Liver (tissue), 9 donors: Measurements from ENCODE around the gene COMMD3. TPM values are rescaled to one million over a fixed set of nuclear protein-coding genes. Genes with fewer than 3 reads are reported as not detected.

ENCODE experiments used
- DNase-seq: peaks from one replicate; pipeline ENCODE4 v3.0.0-alpha.2; 2017; ENCODE audit warnings: low spot score
- H3K27ac ChIP-seq, 2 donors: one replicate each; pipeline ENCODE4 v1.7.0; 2013; ENCODE audit warnings: inconsistent platforms in 2 of 2, low read length in 2 of 2, control low read depth in 1 of 2, low read depth in 1 of 2, mild to moderate bottlenecking in 1 of 2
- H3K27me3 ChIP-seq, 4 donors: one replicate each; pipeline versions ENCODE4 v1.6.1 to v1.7.0; 2013; ENCODE audit warnings: low read length in 3 of 4, inconsistent platforms in 1 of 4, mild to moderate bottlenecking in 1 of 4, moderate library complexity in 1 of 4; ENCODE audit not compliant: control insufficient read depth in 4 of 4, insufficient read depth in 4 of 4
- H3K36me3 ChIP-seq, 4 donors: one replicate each; pipeline versions ENCODE4 v1.6.1 to v1.7.0; 2013; ENCODE audit warnings: low read length in 3 of 4, mild to moderate bottlenecking in 3 of 4, low read depth in 1 of 4, moderate library complexity in 1 of 4; ENCODE audit not compliant: control insufficient read depth in 4 of 4, insufficient read depth in 3 of 4
- H3K4me1 ChIP-seq, 4 donors: one replicate each; pipeline versions ENCODE4 v1.6.1 to v1.7.0; 2013; ENCODE audit warnings: low read length in 3 of 4, mild to moderate bottlenecking in 3 of 4, moderate library complexity in 1 of 4; ENCODE audit not compliant: control insufficient read depth in 4 of 4, insufficient read depth in 4 of 4
- H3K4me3 ChIP-seq, 3 donors: one replicate each; pipeline versions ENCODE4 v1.6.1 to v1.7.0; 2013; ENCODE audit warnings: low read length in 3 of 3, control low read depth in 1 of 3, low read depth in 1 of 3, mild to moderate bottlenecking in 1 of 3
- H3K9ac ChIP-seq, 2 donors: one replicate each; pipeline ENCODE4 v1.7.0; 2013; ENCODE audit warnings: low read length in 2 of 2, mild to moderate bottlenecking in 2 of 2, moderate library complexity in 2 of 2, control low read depth in 1 of 2, low read depth in 1 of 2
- H3K9me3 ChIP-seq, 4 donors: one replicate each; pipeline versions ENCODE4 v1.6.1 to v1.7.0; 2013; ENCODE audit warnings: low read length in 3 of 4; ENCODE audit not compliant: control insufficient read depth in 4 of 4
- ATF3 ChIP-seq: IDR thresholded peaks from 2 replicates; pipeline ENCODE4 v1.6.1; 2016; ENCODE audit warnings: antibody characterized with exemption
- CTCF ChIP-seq: fragments of 150-350 bp; IDR thresholded peaks from 2 replicates; pipeline ENCODE4 v1.5.1; 2017; ENCODE audit warnings: improper control_type of control experiment, low read depth, low read length; ENCODE audit not compliant: missing input control
- EGR1 ChIP-seq, 2 donors: IDR thresholded peaks; 2 replicates each; pipeline ENCODE4 v1.6.1; 2016 to 2018; ENCODE audit warnings: antibody characterized with exemption in 2 of 2, low read depth in 2 of 2
- FOXA1 ChIP-seq: IDR thresholded peaks from 2 replicates; pipeline ENCODE4 v1.6.1; 2016; ENCODE audit warnings: antibody characterized with exemption
- FOXA2 ChIP-seq: IDR thresholded peaks from 2 replicates; pipeline ENCODE4 v1.6.1; 2016; ENCODE audit warnings: antibody characterized with exemption
- GABPA ChIP-seq, 2 donors: IDR thresholded peaks in 1 of 2; conservative IDR thresholded peaks in 1 of 2; 2 replicates each; pipeline ENCODE4 v1.6.1; 2016; ENCODE audit warnings: antibody characterized with exemption in 2 of 2, mild to moderate bottlenecking in 1 of 2, moderate library complexity in 1 of 2
- HNF4A ChIP-seq, 2 donors: conservative IDR thresholded peaks; 2 replicates each; pipeline ENCODE4 v1.6.1; 2016; ENCODE audit warnings: antibody characterized with exemption in 2 of 2, mild to moderate bottlenecking in 2 of 2
- NR2F2 ChIP-seq: IDR thresholded peaks from 2 replicates; pipeline ENCODE4 v1.6.1; 2016; ENCODE audit warnings: antibody characterized with exemption
- RAD21 ChIP-seq, 2 donors: IDR thresholded peaks; 2 replicates each; pipeline ENCODE4 v1.6.1; 2016; ENCODE audit warnings: antibody characterized with exemption in 2 of 2, mild to moderate bottlenecking in 2 of 2
- REST ChIP-seq: IDR thresholded peaks from 2 replicates; pipeline ENCODE4 v1.6.1; 2016; ENCODE audit warnings: antibody characterized with exemption, mild to moderate bottlenecking
- RXRA ChIP-seq, 2 donors: IDR thresholded peaks; 2 replicates each; pipeline ENCODE4 v1.6.1; 2017 to 2018; ENCODE audit warnings: antibody characterized with exemption in 2 of 2, mild to moderate bottlenecking in 1 of 2
- SP1 ChIP-seq: IDR thresholded peaks from 2 replicates; pipeline ENCODE4 v1.6.1; 2018; ENCODE audit warnings: antibody characterized with exemption, mild to moderate bottlenecking
- TAF1 ChIP-seq: conservative IDR thresholded peaks from 2 replicates; pipeline ENCODE4 v1.6.1; 2016; ENCODE audit warnings: antibody characterized with exemption, mild to moderate bottlenecking
- YY1 ChIP-seq: IDR thresholded peaks from 2 replicates; pipeline ENCODE4 v1.6.1; 2016; ENCODE audit warnings: antibody characterized with exemption, mild to moderate bottlenecking
- ZBTB33 ChIP-seq: IDR thresholded peaks from 2 replicates; pipeline ENCODE4 v1.6.1; 2016; ENCODE audit warnings: antibody characterized with exemption
- WGBS: extraction: QIAGEN DNeasy Blood & Tissue Kit; methylation state at CpG from one replicate; pipeline ENCODE4 v1.1.7; 2013; 5-methylcytosine and 5-hydroxymethylcytosine counted together
- polyA plus RNA-seq, 2 donors: library from polyadenylated mRNA; stranded (reverse) in 1 of 2; unstranded in 1 of 2; fragments of 200-250 nt in 1 of 2; fragments of >200 nt in 1 of 2; fragmentation: Nextera tagmentation in 1 of 2; extraction: Ambion mirVana in 1 of 2; gene quantifications; one replicate each; pipeline versions ENCODE4 v1.2.1 to v1.2.3, GENCODE V29; 2013 to 2015
- total RNA-seq, 2 donors: library from RNA; depleted of rRNA; stranded (reverse); fragments of >200 nt; gene quantifications; one replicate each; pipeline ENCODE4 v1.2.3, GENCODE V29; 2014
- donor health status: healthy.
- donor health status: healthy.
- donor health status: healthy.
- donor health status: healthy.
- donor health status: healthy.

Gene COMMD3
- total RNA-seq (10 to 100 TPM; 18.3 to 30.8 TPM), polyA plus RNA-seq (10 to 100 TPM; 20.9 to 62.0 TPM)

- Histone ChIP-seq H3K4me3 (peak within 1 kb of the TSS; percentile 81 to 96 (median 87)), H3K27me3 (no peaks in the 10 kb centered on the region), H3K27ac (peak within 1 kb of the TSS; percentile 73 to 91), H3K36me3 (no peaks in the 10 kb centered on the region), H3K9ac (peak within 1 kb of the TSS; percentile 89 to 98), H3K9me3 (no peaks in the 10 kb centered on the region), H3K4me1 (peaks cover 0 to 34% (median 19%) of the 10 kb centered on the region in 4 donors)
- under 1% methylated on average over 63 of the region's 63 CpGs for WGBS
- TF ChIP-seq RXRA (IDR thresholded peaks at IDR 0.05) = peak in 1 of 2 donors; percentile 38
- TF ChIP-seq YY1 = peak; percentile 72
- TF ChIP-seq RAD21 (IDR thresholded peaks at IDR 0.05) = peak in 1 of 2 donors; percentile 34
- TF ChIP-seq ZBTB33 = no peak
- no peak for TF ChIP-seq REST
- peak; percentile 37 to 82 for TF ChIP-seq GABPA (IDR thresholded peaks at IDR 0.05 in 1 of 2, conservative IDR thresholded peaks at IDR 0.05 in 1 of 2)
- TF ChIP-seq EGR1 (IDR thresholded peaks at IDR 0.05; ENCODE audit: low read depth in 2 of 2) = no peak
- no peak for TF ChIP-seq FOXA1
- no peak for TF ChIP-seq CTCF
- TF ChIP-seq TAF1 = peak; percentile 15
- peak; percentile 66 for TF ChIP-seq NR2F2
- peak; percentile 71 for TF ChIP-seq SP1
- no peak for TF ChIP-seq ATF3
- TF ChIP-seq FOXA2 = no peak
- TF ChIP-seq HNF4A (conservative IDR thresholded peaks at IDR 0.05) = peak; percentile 48 to 61
- peak; percentile 88 for DNase-seq
Observed at GRCh38 chr10:22316286-22317075, at the start of gene COMMD3. TSS of gene COMMD3 (plus strand) at chr10:22316388. CDS start at chr10:22316418, 30 bp downstream.
